Gastrocnemius medialis (tissue), 4 donors: ENCODE results near the gene MYO1D. TPM values are rescaled to one million over a fixed set of nuclear protein-coding genes. Genes with fewer than 3 reads are reported as not detected.
A peak's percentile ranks its signal among the peaks of the same experiment; 100 is the strongest.

Source experiments
- ATAC-seq, 2 donors: fragments of 150-250 bp; one replicate each; pipeline ENCODE4 v1.9.1; 2016
- DNase-seq, 2 donors: peaks; one replicate each; pipeline ENCODE4 v3.0.0-alpha.2; 2019
- H3K27ac ChIP-seq, 4 donors: fragments of 200-600 bp; sonication (generic); 1 replicate in 1 of 4; 2 replicates in 3 of 4; pipeline ENCODE4 v1.5.1; 2016 to 2018; ENCODE audit warnings: mild to moderate bottlenecking in 2 of 4, moderate library complexity in 1 of 4
- H3K27me3 ChIP-seq, 3 donors: fragments of 200-600 bp; sonication (generic) in 2 of 3; 1 replicate in 1 of 3; 2 replicates in 2 of 3; pipeline versions ENCODE4 v1.5.1 to v1.6.0; 2016 to 2019; ENCODE audit warnings: mild to moderate bottlenecking in 1 of 3, moderate library complexity in 1 of 3
- H3K36me3 ChIP-seq, 2 donors: fragments of 200-600 bp; sonication (generic) in 1 of 2; one replicate each; pipeline ENCODE4 v1.5.1; 2017 to 2018
- H3K4me1 ChIP-seq, 2 donors: fragments of 200-600 bp; sonication (generic) in 1 of 2; one replicate each; pipeline ENCODE4 v1.5.1; 2016 to 2017; ENCODE audit warnings: mild to moderate bottlenecking in 2 of 2
- H3K4me3 ChIP-seq, 4 donors: fragments of 200-600 bp; sonication (generic) in 3 of 4; 1 replicate in 1 of 4; 2 replicates in 3 of 4; pipeline ENCODE4 v1.5.1; 2016 to 2019; ENCODE audit warnings: mild to moderate bottlenecking in 2 of 4
- H3K9me3 ChIP-seq, 3 donors: fragments of 200-600 bp; sonication (generic) in 2 of 3; 1 replicate in 1 of 3; 2 replicates in 2 of 3; pipeline ENCODE4 v1.5.1; 2016 to 2019
- CTCF ChIP-seq, 5 experiments: fragments of 450-650 bp in 3 of 5; fragments of 200-600 bp in 2 of 5; sonication (generic) in 2 of 5; IDR thresholded peaks in 4 of 5; conservative IDR thresholded peaks in 1 of 5; 1 replicate in 4 of 5; 2 replicates in 1 of 5; pipeline ENCODE4 v1.5.1; 2016 to 2019; ENCODE audit warnings: antibody characterized with exemption in 5 of 5, mild to moderate bottlenecking in 3 of 5, moderate library complexity in 3 of 5
- POLR2A ChIP-seq, 2 donors: fragments of 450-650 bp; IDR thresholded peaks; one replicate each; pipeline ENCODE4 v1.6.1; 2017; ENCODE audit warnings: antibody characterized with exemption in 2 of 2, mild to moderate bottlenecking in 2 of 2, moderate library complexity in 2 of 2
- in situ Hi-C, 4 donors: fragments of 200-750 bp; cut with MboI; loops; one replicate each; pipeline versions ENCODE4 v1.15.0 to v1.8.0; 2017; ENCODE audit warnings: low sequenced_read_pairs in 4 of 4
- intact Hi-C: fragments of 100-400 bp; cut with DNase I; formaldehyde crosslinking; loops from one replicate; pipeline ENCODE4 v1.15.1; 2023; ENCODE audit warnings: low total_unique reads
- total RNA-seq, 4 donors: library from RNA; depleted of rRNA; stranded (reverse); fragments of >200 nt; gene quantifications; one replicate each; pipeline versions ENCODE4 v1.1.0 to v1.2.3, GENCODE V29; 2016

MYO1D gene
- total RNA-seq, 4 donors from 2014 or later: 5.8 to 20.1 (median 7.8) TPM

- peaks cover 31 to 35% of the 10 kb centered on the region in 2 donors for H3K4me1 ChIP-seq
- DNase-seq: peak; percentile 53 to 78
- H3K27me3 ChIP-seq: no peaks in the 10 kb centered on the region
- in situ Hi-C loops: loop anchor here in 1 of 4 donors (25.0 kb wide), 1 partner anchor 391 kb away; the partner anchor contains the start of gene MYO1D
- H3K27ac ChIP-seq: peak overlapping the region; percentile 80 to 91 (median 87)
- intact Hi-C loops: loop anchor here (2.0 to 5.0 kb wide), 4 partner anchors 20 to 381 kb away; partner anchors contain the start of genes MYO1D and PSMD11
- no peaks in the 10 kb centered on the region for H3K9me3 ChIP-seq
- TF ChIP-seq CTCF (IDR thresholded peaks at IDR 0.05 in 4 of 5, conservative IDR thresholded peaks at IDR 0.05 in 1 of 5): no peak
- peak; percentile 5 to 27 for TF ChIP-seq POLR2A (IDR thresholded peaks at IDR 0.05)
- ATAC-seq: peak; percentile 83 to 85
- H3K4me3 ChIP-seq: peak overlapping the region; percentile 32 to 55 (median 38)
- H3K36me3 ChIP-seq: no peaks in the 10 kb centered on the region
Observed at GRCh38 chr17:32496395-32497073, 380.4 kb downstream of the MYO1D start.

GRCh38 chr17:32495359-32496231 is 381.3 kb downstream of the MYO1D start:
- Histone ChIP-seq H3K4me1 (peaks cover 31 to 35% of the 10 kb centered on the region in 2 donors), H3K4me3 (peak overlapping the region; percentile 32 to 55 (median 38)), H3K27ac (peak overlapping the region; percentile 80 to 91 (median 87)), H3K36me3 (no peaks in the 10 kb centered on the region), H3K27me3 (no peaks in the 10 kb centered on the region), H3K9me3 (no peaks in the 10 kb centered on the region)
- DNase-seq: peak; percentile 85 to 87
- TF ChIP-seq POLR2A (IDR thresholded peaks at IDR 0.05) (no peak), CTCF (IDR thresholded peaks at IDR 0.05 in 4 of 5, conservative IDR thresholded peaks at IDR 0.05 in 1 of 5) (no peak)
- in situ Hi-C loops (loop anchor here in 1 of 4 donors (25.0 kb wide), 1 partner anchor 392 kb away; the partner anchor contains the start of gene MYO1D), intact Hi-C loops (loop anchor here (2.0 to 5.0 kb wide), 4 partner anchors 21 to 382 kb away; partner anchors contain the start of genes MYO1D and PSMD11)
- ATAC-seq: peak; percentile 67 to 70

GRCh38 chr17:32494621-32495358 is 382.1 kb downstream of the MYO1D start:
- intact Hi-C loops (loop anchor here (5.0 kb wide), 1 partner anchor 383 kb away; the partner anchor contains the start of gene MYO1D), in situ Hi-C loops (loop anchor here in 1 of 4 donors (25.0 kb wide), 1 partner anchor 393 kb away; the partner anchor contains the start of gene MYO1D)
- ATAC-seq (no peak), DNase-seq (no peak)
- H3K27me3 ChIP-seq: no peaks in the 10 kb centered on the region
- H3K4me1 ChIP-seq: peaks cover 31 to 35% of the 10 kb centered on the region in 2 donors
- peak overlapping the region in 3 of 4 donors; percentile 35 to 55 (median 41) for H3K4me3 ChIP-seq
- H3K27ac ChIP-seq: peak overlapping the region; percentile 80 to 91 (median 87)
- H3K36me3 ChIP-seq: no peaks in the 10 kb centered on the region
- no peaks in the 10 kb centered on the region for H3K9me3 ChIP-seq
- no peak for TF ChIP-seq CTCF (IDR thresholded peaks at IDR 0.05 in 4 of 5, conservative IDR thresholded peaks at IDR 0.05 in 1 of 5)
- TF ChIP-seq POLR2A (IDR thresholded peaks at IDR 0.05): no peak

GRCh38 chr17:32493976-32494513 is 382.9 kb downstream of the MYO1D start:
- no peak for TF ChIP-seq POLR2A (IDR thresholded peaks at IDR 0.05)
- no peak for TF ChIP-seq CTCF (IDR thresholded peaks at IDR 0.05 in 4 of 5, conservative IDR thresholded peaks at IDR 0.05 in 1 of 5)
- ATAC-seq: no peak
- Histone ChIP-seq H3K36me3 (no peaks in the 10 kb centered on the region), H3K4me3 (no peak overlapping the region), H3K4me1 (peaks cover 31 to 35% of the 10 kb centered on the region in 2 donors), H3K27me3 (no peaks in the 10 kb centered on the region), H3K27ac (no peak overlapping the region), H3K9me3 (no peaks in the 10 kb centered on the region)
- in situ Hi-C loops: loop anchor here in 1 of 4 donors (25.0 kb wide), 1 partner anchor 393 kb away; the partner anchor contains the start of gene MYO1D
- DNase-seq: no peak
- intact Hi-C loops: no loop called here
